ENCODE measurements around the gene CAMSAP3. TPM values are rescaled to one million over a fixed set of nuclear protein-coding genes. Genes with fewer than 3 reads are reported as not detected.

The CAMSAP3 gene
- total and polyA plus RNA-seq, 2 donors (not counting 1 experiment from before 2014, with no cell fraction given) = 1.0 to 1.3 TPM

DNA sequence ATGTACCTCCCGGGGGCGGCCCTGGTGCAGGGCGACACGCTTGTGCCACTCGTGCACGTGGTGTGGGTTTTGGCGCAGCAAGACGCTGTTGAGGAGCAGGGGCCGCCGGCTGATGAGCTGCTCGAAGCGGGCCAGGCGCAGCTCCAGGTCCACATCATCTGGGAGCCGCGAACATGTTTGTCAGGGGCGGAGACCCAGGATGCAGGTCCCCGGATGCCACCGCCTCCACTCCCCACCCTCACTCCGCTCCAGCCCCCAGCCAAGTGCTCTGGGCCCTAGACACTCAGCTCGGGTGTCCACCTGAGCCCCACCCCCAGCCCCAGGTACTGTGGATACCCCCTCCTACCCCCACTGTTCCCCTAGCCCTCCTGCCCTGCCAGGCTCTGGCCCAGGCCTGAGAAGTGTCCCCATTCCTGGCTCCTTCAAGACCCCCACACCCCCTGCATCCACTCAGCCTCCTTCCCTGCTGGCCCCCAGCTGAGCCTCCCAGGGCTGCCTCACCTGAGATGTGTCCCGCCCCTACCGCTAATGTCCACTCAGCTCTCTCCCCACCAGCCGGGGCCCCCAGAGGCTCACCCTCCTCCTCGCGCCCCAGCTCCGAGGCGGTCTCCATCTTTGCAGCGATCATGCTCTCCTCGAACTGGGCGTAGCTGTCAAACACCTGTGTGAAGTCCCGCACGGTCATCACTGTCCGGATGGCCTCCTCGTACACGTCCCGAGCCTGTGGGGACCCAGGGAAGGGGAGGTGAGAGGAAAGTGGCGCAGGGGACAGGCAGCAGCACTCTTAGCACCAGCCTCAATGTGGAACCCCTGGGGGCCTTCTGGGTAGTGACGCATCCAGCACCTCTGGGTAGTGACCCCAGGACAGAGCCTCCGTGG lies 28.3 kb downstream of the CAMSAP3 start:
- Histone ChIP-seq H3K27me3 (replicated peaks in 1 of 4; ENCODE audit: control extremely low read depth in 1 of 4, control insufficient read depth in 3 of 4, insufficient read depth in 4 of 4, low read length in 3 of 4) (no peaks in the 10 kb centered on the region), H3K79me2 (ENCODE audit: control insufficient read depth, insufficient read depth, low read length) (peaks cover 30% of the 10 kb centered on the region), H3K36me3 (replicated peaks in 1 of 2; ENCODE audit: control extremely low read depth in 1 of 2, control insufficient read depth in 1 of 2, extremely low read depth in 1 of 2, insufficient read depth in 2 of 2, low read length in 1 of 2) (peaks cover 5 to 83% of the 10 kb centered on the region in 2 experiments), H2AFZ (ENCODE audit: insufficient read depth, low read depth, low read length, poor library complexity, severe bottlenecking) (no peak overlapping the region), H3K4me2 (replicated peaks; ENCODE audit: low read depth, low read length, poor library complexity, severe bottlenecking) (no peak overlapping the region), H4K20me1 (ENCODE audit: control insufficient read depth, insufficient read depth, low read length, poor library complexity, severe bottlenecking) (peaks cover 41% of the 10 kb centered on the region), H3K4me1 (ENCODE audit: control insufficient read depth in 2 of 2, insufficient read depth in 2 of 2, low read length in 2 of 2) (peaks cover 9 to 18% of the 10 kb centered on the region in 2 donors), H3K9ac (ENCODE audit: low read length) (no peak overlapping the region), H3K9me3 (ENCODE audit: control extremely low read depth in 1 of 3, control insufficient read depth in 2 of 3, insufficient read depth in 1 of 3, low read length in 2 of 3) (no peaks in the 10 kb centered on the region), H3K27ac (ENCODE audit: low read length in 2 of 2) (no peak overlapping the region), H3K4me3 (ENCODE audit: control extremely low read depth in 1 of 5, extremely low read depth in 1 of 5, insufficient read depth in 1 of 5, low read depth in 2 of 5, low read length in 4 of 5) (no peak overlapping the region)
- 99% methylated on average over 39 of the region's 39 CpGs for WGBS (ENCODE audit: insufficient coverage)
- ChIA-PET POLR2A (no interaction called here), CTCF (no interaction called here)
- TF ChIP-seq, protein P1, sequence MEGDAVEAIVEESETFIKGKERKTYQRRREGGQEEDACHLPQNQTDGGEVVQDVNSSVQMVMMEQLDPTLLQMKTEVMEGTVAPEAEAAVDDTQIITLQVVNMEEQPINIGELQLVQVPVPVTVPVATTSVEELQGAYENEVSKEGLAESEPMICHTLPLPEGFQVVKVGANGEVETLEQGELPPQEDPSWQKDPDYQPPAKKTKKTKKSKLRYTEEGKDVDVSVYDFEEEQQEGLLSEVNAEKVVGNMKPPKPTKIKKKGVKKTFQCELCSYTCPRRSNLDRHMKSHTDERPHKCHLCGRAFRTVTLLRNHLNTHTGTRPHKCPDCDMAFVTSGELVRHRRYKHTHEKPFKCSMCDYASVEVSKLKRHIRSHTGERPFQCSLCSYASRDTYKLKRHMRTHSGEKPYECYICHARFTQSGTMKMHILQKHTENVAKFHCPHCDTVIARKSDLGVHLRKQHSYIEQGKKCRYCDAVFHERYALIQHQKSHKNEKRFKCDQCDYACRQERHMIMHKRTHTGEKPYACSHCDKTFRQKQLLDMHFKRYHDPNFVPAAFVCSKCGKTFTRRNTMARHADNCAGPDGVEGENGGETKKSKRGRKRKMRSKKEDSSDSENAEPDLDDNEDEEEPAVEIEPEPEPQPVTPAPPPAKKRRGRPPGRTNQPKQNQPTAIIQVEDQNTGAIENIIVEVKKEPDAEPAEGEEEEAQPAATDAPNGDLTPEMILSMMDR (IDR thresholded peaks at IDR 0.05) = no peak
- no peak for TF ChIP-seq EZH2 (IDR thresholded peaks at IDR 0.05; ENCODE audit: borderline replicate concordance, insufficient read depth, low read depth, low read length, poor library complexity, severe bottlenecking)
- H3K27ac Mint-ChIP-seq = no peak overlapping the region
- H3K4me1 Mint-ChIP-seq = peaks cover 18% of the 10 kb centered on the region
- no peak overlapping the region for H3K4me3 Mint-ChIP-seq
- intact Hi-C loops (cut with micrococcal nuclease) = no loop called here
- no peaks in the 10 kb centered on the region for H3K27me3 Mint-ChIP-seq
- H3K9me3 Mint-ChIP-seq (ENCODE audit: insufficient read depth) = no peaks in the 10 kb centered on the region
- no peak for ATAC-seq (ENCODE audit: low read depth)
- DNase-seq = no peak

DNA sequence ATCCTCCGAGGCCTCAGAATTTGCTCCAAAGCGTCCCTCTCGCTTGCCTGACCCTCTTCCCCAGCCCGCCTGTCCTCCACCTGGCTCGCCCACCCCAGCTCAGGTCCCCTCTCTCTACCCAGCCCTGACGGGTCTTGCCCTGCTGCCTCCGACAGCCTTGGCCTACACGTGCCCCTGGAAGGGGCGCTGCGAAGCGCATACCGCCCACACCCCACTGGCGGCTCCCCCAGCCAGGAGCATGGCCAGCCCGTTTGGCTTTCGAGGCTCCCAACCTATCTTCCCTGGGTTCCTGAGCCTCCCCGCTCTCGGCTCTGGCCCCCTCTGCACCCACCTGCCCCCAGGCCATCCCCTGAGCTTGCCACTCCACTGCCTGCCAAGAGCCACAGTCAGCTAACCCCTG lies 29.1 kb downstream of the CAMSAP3 start:
- Histone ChIP-seq H3K4me3 (ENCODE audit: control extremely low read depth in 1 of 5, extremely low read depth in 1 of 5, insufficient read depth in 1 of 5, low read depth in 2 of 5, low read length in 4 of 5) (no peak overlapping the region), H3K4me2 (replicated peaks; ENCODE audit: low read depth, low read length, poor library complexity, severe bottlenecking) (no peak overlapping the region), H4K20me1 (ENCODE audit: control insufficient read depth, insufficient read depth, low read length, poor library complexity, severe bottlenecking) (peaks cover 41% of the 10 kb centered on the region), H3K27ac (ENCODE audit: low read length in 2 of 2) (no peak overlapping the region), H2AFZ (ENCODE audit: insufficient read depth, low read depth, low read length, poor library complexity, severe bottlenecking) (no peak overlapping the region), H3K9ac (ENCODE audit: low read length) (no peak overlapping the region), H3K9me3 (ENCODE audit: control extremely low read depth in 1 of 3, control insufficient read depth in 2 of 3, insufficient read depth in 1 of 3, low read length in 2 of 3) (peaks cover 0 to 3% (median 0%) of the 10 kb centered on the region in 3 donors), H3K79me2 (ENCODE audit: control insufficient read depth, insufficient read depth, low read length) (peaks cover 38% of the 10 kb centered on the region), H3K4me1 (ENCODE audit: control insufficient read depth in 2 of 2, insufficient read depth in 2 of 2, low read length in 2 of 2) (peaks cover 9 to 21% of the 10 kb centered on the region in 2 donors), H3K27me3 (replicated peaks in 1 of 4; ENCODE audit: control extremely low read depth in 1 of 4, control insufficient read depth in 3 of 4, insufficient read depth in 4 of 4, low read length in 3 of 4) (no peaks in the 10 kb centered on the region), H3K36me3 (replicated peaks in 1 of 2; ENCODE audit: control extremely low read depth in 1 of 2, control insufficient read depth in 1 of 2, extremely low read depth in 1 of 2, insufficient read depth in 2 of 2, low read length in 1 of 2) (peaks cover 5 to 78% of the 10 kb centered on the region in 2 experiments)
- 97% methylated on average over 17 of the region's 17 CpGs for WGBS (ENCODE audit: insufficient coverage)
- Mint-ChIP-seq H3K9me3 (ENCODE audit: insufficient read depth) (no peaks in the 10 kb centered on the region), H3K4me3 (no peak overlapping the region), H3K4me1 (peaks cover 26% of the 10 kb centered on the region), H3K27me3 (no peaks in the 10 kb centered on the region), H3K27ac (no peak overlapping the region)
- ATAC-seq (ENCODE audit: low read depth) = no peak
- intact Hi-C loops (cut with micrococcal nuclease) = no loop called here
- TF ChIP-seq, protein P1 (IDR thresholded peaks at IDR 0.05) = no peak
- no peak for TF ChIP-seq EZH2 (IDR thresholded peaks at IDR 0.05; ENCODE audit: borderline replicate concordance, insufficient read depth, low read depth, low read length, poor library complexity, severe bottlenecking)
- no peak for DNase-seq
- ChIA-PET POLR2A (no interaction called here), CTCF (interaction anchor here (1.0 kb wide), 1 partner anchor 57 kb away, joined by 3 read pairs; no protein-coding TSS in a partner anchor)

Measured in B cell (primary cell).